ENCODE results near the gene MPHOSPH9. TPM values are rescaled to one million over a fixed set of nuclear protein-coding genes. Genes with fewer than 3 reads are reported as not detected.
"Not testable (repeated sequence)": the region's sequence is repeated elsewhere in the genome, so short reads cannot be mapped to it uniquely, and the experiment has no call there.

The MPHOSPH9 gene
- total RNA-seq, 1 experiment from 2014 or later, result 34.3 TPM

GRCh38 chr12:123225443-123225842 is 7.5 kb downstream of the MPHOSPH9 start:
- no peak for DNase-seq (ENCODE audit: low spot score)

GRCh38 chr12:123223241-123223668 is 9.7 kb downstream of the MPHOSPH9 start:
- no peak for DNase-seq (ENCODE audit: low spot score)

GRCh38 chr12:123207815-123208214 is 25.1 kb downstream of the MPHOSPH9 start:
- not testable (repeated sequence) for DNase-seq (ENCODE audit: low spot score)

GRCh38 chr12:123206794-123207193 is 26.1 kb downstream of the MPHOSPH9 start:
- not testable (repeated sequence) for DNase-seq (ENCODE audit: low spot score)

GRCh38 chr12:123200414-123200813 is 32.5 kb downstream of the MPHOSPH9 start:
- no peak for DNase-seq (ENCODE audit: low spot score)

GRCh38 chr12:123199936-123200335 is 33.0 kb downstream of the MPHOSPH9 start:
- no peak for DNase-seq (ENCODE audit: low spot score)

GRCh38 chr12:123187637-123188036 is 45.3 kb downstream of the MPHOSPH9 start:
- DNase-seq (ENCODE audit: low spot score), result no peak

- DNase-seq (ENCODE audit: low spot score), result no peak
Observed at GRCh38 chr12:123180171-123180570, 52.8 kb downstream of the MPHOSPH9 start.

GRCh38 chr12:123171967-123172366 is 61.0 kb downstream of the MPHOSPH9 start:
- DNase-seq (ENCODE audit: low spot score), result no peak

- DNase-seq (ENCODE audit: low spot score), result no peak
Observed at GRCh38 chr12:123167329-123167728, 65.6 kb downstream of the MPHOSPH9 start.

GRCh38 chr12:123165537-123165936 is 67.4 kb downstream of the MPHOSPH9 start:
- no peak for DNase-seq (ENCODE audit: low spot score)

- DNase-seq (ENCODE audit: low spot score), result no peak
Observed at GRCh38 chr12:123164710-123165261, 68.2 kb downstream of the MPHOSPH9 start.

- DNase-seq (ENCODE audit: low spot score), result no peak
Observed at GRCh38 chr12:123164222-123164621, 68.7 kb downstream of the MPHOSPH9 start.

GRCh38 chr12:123163227-123163626 is 69.7 kb downstream of the MPHOSPH9 start:
- peak; percentile 29 for DNase-seq (ENCODE audit: low spot score)

- no peak for DNase-seq (ENCODE audit: low spot score)
Observed at GRCh38 chr12:123160801-123161487, 72.0 kb downstream of the MPHOSPH9 start.

- DNase-seq (ENCODE audit: low spot score), result no peak
Observed at GRCh38 chr12:123153906-123154305, 79.0 kb downstream of the MPHOSPH9 start.

GRCh38 chr12:123152833-123153232 is 80.1 kb downstream of the MPHOSPH9 start:
- DNase-seq (ENCODE audit: low spot score), result no peak

- no peak for DNase-seq (ENCODE audit: low spot score)
Observed at GRCh38 chr12:123151457-123152454, 81.2 kb downstream of the MPHOSPH9 start.

- DNase-seq (ENCODE audit: low spot score), result peak; percentile 57
Observed at GRCh38 chr12:123150744-123151456, 82.0 kb downstream of the MPHOSPH9 start, which contains the start of gene PITPNM2. PITPNM2 (minus strand) TSS chr12:123151090; CDS start chr12:123034590, 116,500 bp downstream.

GRCh38 chr12:123150275-123150743 is 82.6 kb downstream of the MPHOSPH9 start:
- DNase-seq (ENCODE audit: low spot score), result no peak
